Midbrain (tissue), 1 donor: ENCODE data around the gene MTUS2.
"Not testable (repeated sequence)": the region's sequence is repeated elsewhere in the genome, so short reads cannot be mapped to it uniquely, and the experiment has no call there.

Experiments
- DNase-seq: peaks from one replicate; lab custom pipeline; 2025; lab: John Stamatoyannopoulos, UW

The MTUS2 gene

DNA sequence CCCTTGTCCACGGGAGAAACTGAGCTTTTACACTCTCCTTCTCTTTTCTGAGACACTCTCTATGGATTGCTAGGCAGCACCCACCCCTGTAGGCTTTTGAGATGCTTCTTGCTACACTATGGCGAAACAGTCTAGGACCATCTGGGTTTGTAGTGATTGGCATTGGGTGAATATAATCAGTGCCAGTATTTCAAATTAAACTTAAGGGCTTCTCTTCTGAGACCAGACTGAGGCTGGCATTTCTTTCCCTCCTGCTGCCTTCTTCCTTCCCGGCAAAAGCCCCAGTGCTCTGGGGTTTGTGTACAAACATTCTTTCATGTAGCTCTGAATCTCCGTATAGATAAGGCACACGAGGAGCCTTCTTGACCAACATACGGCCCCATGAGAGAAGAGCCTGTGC, 498.6 kb downstream of the MTUS2 start:
- DNase-seq = no peak

DNA sequence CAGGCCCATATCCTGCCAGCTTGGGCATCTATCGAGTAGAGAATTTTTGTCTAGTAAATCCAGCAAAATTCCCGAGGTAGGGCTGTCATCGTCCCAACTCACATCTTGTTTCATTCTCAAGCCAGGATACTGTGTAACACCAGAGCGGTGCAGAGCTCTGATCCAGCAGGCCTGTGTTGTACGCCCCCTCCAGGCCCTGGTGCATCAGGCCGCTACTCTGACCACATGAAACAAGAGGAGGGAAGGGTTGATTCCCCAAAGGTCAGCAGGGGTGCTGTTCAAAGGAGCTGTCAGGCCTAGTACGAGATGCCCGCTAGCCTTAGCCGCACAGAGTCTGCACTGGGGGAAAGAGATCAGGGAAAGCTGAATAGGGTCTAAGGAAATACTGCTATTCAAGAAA, 499.3 kb downstream of the MTUS2 start:
- DNase-seq = no peak

DNA sequence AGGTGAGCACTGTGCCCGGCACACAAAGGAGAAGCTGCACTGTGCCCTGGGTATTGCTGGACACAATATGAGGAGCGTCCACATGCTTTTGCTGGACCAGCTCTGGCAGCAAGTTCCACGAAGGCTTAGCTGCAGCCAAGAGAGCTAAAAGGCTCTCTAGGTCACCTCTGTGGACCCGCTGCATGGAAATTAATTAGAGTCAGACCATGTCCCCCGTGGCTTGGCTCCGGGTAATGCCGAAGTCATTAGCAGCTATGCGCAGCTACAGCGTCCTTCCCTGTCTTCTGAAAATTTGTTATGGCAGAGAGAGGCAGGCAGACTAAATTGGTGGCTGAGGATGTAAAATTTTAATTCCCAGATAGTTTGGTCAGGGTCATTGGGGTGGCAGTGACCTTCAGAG, 503.8 kb downstream of the MTUS2 start:
- DNase-seq = no peak

DNA sequence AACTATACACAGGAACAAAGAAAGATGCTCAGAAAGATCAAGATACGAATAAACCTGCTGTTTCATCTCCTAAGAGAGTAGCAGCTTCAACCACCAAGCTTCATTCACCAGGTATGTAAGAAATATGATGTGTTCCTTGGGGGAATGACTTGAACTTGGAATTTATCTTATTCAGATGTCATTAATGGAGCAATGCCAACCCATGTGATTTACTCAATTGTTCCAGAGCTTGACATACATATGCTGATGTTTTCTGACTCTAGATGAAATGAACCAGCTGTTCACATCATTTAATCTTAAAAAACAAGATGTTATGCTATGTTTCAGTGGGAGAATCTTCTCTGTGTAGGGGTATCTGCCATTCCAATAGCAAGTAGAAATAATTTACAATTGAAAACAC, 504.5 kb downstream of the MTUS2 start:
- no peak for DNase-seq

DNA sequence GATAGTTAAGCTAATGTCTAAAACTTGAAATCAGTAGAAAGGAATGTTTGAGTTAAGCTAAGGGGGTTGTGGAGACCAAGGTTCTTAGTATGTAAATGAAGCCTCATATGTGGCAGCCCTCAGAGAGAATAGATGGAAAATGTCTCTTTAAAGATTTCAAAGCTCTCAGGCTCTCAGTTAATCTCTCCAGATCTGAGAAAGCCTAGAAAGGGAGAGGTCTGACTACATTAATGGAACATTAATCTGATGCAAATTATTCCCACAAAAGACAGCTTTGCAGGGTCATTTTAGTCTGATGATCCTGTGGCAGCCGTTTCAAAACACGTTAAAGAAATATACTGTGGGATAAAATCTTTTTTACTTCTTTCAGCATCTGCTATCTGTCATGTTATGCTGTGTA, 508.4 kb downstream of the MTUS2 start:
- no peak for DNase-seq

DNA sequence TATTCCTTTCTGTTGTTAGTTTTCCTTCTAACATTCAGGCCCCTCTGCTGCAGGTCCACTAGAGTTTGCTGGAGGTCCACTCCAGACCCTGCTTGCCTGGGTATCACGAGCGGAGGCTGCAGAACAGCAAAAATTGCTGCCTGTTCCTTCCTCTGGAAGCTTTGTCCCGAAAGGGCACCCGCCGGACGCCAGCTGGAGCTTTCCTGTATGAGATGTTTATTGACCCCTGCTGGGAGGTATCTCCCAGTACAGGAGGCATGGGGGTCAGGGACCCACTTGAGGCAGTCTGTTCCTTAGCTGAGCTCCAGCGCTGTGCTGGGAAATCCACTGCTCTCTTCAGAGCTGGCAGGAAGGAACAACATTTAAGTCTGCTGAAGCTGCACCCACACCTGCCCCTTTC, 516.2 kb downstream of the MTUS2 start:
- no peak for DNase-seq

DNA sequence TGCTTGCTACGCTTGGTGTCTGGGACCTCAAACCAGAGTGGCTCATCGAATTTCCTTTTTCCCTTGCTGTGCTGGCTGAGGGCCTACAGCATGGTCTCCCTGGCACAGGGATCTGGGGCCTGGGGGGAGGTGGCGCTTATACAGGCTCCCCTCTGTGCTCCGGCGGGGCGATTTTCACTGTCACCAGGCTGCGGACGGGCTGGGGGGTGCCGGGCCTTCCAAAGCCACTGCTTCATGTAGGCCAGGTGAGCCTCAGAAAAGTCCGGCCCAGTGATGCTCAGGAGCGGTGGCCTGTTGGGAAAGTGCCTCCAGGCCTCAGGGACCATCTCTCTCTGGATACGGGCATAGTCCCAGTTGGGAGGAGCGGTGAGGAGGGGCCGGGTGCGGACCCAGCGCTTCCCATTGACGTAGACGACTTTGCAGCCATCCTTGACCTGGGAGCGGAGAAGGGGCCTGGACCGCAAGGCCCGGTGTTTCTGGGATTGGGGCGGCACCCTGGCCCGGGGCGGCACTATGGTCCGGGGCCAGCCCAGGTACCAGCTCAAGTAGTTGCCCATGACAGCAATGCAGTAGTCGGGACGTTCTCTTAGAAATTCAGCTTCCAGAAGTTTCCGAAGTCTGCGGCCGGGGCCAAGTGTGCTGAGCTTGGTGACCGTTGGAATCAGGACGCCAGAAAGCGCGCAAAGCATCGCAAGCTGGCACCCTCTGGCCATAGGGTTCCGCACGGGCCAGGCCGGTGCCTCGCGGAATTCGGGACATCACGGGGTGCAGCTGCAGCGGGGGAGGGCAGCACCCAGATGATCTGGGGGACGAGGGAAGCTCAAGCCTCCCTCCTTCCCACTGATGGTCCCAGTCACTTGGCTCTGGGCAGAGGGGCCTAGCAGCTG, 519.5 kb downstream of the MTUS2 start:
- DNase-seq = no peak

DNA sequence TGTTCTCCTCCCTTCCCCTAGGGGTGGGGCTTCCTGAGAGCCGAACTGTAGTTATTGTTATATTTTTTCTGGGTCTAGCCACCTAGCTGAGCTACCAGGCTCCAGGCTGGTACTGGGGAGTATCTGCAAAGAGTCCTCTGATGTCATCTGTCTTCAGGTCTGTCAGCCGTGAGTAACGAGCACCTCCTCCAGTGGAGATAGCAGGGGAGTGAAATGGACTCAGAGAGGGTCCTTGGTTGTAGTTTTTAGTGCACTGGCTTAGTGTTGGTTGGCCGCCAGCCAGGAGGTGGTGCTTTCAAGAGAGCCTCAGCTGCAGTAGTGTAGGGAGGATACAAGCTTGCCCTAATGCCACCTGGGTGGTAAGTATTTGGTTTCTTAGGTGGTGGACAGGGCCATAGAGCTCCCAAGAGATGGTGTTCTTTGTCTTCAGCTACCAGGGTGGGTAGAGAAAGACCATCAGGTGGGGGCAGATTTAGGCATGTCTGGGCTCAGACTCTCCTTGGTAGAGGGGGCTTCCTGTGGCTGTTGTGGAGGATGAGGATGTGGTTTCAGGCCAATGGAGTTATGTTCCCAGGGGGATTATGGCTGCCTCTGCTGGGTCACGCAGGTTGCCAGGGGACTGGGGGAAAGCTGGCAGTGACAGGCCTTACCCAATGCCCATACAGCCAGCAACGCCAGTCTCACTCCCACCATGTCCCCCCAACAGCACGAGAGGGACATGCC, 525.9 kb downstream of the MTUS2 start:
- DNase-seq = not testable (repeated sequence)

DNA sequence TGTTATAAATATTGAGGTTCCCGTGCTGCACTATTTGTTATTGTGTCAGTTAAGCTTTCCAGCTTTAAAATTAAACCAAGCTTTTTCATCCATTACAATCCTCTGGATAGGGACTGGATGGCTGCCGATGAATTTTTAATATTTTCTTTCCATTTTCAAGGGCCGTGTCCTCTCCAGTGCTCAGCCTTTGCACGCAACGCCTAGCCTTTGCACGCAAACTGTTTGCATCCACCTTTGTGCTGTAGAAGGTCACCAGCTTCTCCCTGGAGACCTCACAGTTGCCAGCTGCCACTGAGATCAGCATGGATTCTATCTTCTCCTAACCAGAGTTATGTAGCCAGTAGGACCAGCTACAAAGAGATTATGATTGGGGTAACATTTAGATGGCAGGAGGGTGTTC, 534.9 kb downstream of the MTUS2 start:
- no peak for DNase-seq

DNA sequence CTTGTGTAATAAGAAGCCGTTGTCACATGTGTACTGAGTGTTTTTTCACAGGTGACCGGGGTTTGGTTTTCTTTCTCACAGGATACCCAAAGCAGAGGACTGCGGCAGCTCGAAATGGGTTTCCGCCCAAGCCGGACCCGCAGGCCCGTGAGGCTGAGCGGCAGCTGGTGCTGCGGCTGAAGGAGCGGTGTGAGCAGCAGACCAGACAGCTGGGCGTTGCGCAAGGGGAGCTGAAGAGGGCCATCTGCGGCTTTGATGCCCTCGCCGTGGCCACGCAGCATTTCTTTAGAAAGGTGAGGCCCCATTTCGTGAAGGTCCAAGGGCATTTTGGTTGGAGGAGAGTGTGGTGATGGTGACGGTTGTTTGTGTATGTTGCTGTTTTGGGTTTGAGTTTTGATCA, 539.0 kb downstream of the MTUS2 start:
- DNase-seq = no peak

DNA sequence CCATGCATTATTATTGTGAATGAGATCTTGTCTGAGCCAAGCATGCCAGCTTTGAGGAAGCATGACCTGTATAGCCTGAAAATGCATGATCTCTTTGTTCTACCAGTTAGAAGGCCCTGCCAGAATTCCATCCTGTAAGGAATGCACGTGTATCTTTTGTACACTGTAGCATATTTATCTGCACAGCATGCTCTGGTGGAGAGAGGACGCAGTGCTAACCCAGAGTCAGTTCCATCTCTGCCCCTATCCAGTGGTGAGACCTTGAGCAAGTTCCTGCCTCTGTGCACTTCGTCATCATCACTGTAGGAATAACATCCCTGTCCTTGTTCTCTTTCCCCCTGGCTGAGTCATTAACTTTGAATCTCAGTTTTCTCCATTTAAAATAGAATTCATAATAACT, 541.6 kb downstream of the MTUS2 start:
- DNase-seq = no peak

DNA sequence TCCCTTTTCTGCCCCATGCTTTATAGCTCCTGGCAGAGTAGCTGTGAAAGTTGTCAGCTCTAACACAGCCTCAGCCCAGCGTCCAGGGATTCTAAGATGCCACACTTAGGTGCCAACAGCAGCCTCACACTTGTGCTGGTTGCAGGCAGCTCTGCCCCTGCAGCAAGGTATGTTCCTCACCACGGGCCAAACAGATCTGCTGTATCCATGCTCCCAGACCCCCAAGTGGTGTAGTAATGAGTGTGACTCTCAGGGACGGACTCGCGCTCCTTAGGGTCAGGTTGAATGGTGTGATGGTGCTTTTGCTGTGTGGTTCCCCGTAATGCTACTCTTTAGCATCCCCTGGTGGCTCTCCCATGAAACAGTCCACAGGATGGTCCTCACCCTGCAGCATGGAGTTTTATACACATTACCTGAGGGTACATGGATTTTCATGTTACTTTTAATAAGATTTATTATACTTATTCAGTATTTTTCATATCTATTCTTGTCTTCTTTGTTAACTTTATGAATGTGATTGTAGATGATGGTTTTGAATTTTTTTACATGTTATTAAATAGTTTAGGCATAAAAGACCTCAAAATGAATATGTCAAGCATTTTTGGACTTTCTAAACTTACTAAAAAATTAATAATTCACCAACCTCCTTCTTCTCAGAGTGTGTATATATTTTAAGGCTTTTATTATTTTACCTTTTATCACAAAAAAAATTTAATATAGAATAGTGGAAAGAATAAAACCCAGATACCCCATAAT, 542.9 kb downstream of the MTUS2 start:
- peak; percentile 59 for DNase-seq

DNA sequence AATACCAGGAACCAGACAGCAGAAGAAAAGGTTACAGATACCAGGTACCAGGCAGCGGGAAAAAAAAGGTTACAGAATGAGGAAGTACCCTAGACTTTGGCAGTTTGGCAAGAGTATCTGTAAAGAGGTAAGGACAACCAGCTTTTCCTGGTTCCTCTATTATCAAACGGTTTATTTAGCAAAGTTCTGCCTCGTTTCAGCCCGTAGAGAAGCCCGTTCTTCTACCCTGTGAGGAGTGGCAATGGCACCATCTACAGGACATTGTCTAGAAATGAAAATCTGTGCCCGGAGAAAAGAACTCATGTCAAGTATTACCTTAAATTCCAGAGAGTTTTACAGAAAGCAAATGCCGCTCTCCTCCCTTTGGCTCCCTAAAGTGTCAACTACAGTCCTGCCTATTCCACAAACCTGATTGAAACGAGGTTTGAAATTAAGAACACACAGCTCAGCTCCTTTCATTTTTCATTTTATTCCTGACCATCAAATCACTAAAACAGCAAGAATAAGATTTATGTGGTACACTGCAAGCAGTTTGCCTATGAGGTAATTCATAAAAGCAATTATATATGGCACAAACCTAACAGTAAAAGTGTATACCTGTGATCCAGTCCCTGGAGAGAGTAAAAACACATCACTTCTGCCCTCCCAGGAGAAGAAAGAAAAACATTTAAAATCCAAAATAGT, 549.1 kb downstream of the MTUS2 start:
- DNase-seq = peak; percentile 21

DNA sequence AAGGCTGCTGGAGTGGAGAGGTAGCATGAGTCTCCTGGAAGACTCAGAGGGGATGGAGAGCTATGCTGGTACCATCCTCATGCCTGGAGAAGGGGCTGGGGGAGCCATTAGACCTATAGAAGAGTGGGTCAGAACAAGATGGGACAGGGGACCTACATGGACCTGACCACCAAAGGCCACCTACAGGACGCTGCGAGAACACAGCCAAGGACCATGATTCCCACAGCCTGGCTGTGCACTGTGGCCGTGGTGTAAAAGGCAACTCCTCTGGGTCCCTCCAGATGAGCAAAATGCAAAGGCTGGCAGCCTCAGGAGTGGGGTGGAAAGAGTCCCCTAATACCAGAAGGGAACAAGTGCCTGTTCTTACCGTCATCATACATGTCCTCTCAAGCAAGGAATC, 559.1 kb downstream of the MTUS2 start:
- DNase-seq = no peak

DNA sequence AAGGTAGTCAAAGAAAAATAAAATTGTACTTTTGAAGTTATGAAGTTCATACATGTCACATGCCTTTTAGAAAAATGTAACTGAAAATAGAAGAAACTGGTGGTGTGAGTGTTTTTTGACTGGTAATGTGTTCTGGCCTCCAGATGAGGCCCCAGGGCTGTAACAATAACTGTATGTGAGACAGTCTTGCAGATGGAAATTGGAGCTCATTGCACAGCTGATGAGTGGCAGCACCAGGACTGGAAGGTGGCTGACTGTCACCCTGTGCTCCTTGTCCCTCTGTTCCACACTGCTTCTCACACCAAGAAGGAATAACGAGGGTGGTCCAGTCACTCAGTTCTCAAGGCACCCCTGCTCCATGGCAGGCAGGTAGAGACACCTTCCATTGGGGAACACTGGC, 559.7 kb downstream of the MTUS2 start:
- DNase-seq = no peak

DNA sequence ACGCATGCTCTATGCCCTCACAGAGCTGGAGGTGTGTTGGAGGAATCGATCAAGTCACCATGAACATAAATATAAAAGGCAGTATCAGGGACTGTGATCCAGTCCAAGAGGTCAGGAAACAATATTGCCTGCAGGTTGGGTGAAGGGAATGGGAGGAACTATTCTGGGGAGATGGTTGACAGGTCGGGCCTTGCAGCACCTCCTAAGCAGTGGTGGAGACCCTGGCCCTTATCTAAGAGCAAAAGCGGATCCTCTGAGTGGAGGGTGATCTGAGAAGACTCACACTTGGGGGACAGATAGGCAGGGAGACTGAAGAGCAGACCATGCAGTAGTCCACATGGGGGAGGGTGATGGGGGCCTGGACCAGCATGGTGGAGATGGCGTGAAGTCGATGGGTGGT, 561.9 kb downstream of the MTUS2 start:
- DNase-seq = no peak

DNA sequence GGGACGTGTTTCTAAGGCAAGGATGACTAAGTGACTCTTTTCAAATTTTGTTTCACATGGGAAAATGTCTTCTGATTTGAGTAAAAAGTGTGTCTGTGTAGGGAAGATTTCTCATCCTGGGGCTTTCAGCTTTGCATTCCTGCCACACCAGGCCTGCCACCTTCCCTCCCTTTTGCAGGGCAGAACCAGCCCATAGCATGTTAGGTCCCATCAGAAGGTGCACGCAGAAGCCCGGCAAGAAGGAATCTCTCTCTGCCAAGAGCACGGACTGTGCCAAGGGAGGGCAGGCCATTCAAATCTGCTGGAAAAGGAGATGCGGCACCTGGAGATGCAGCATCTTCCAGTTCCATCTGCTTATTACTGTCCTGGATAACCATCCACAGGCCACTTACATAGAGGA, 563.3 kb downstream of the MTUS2 start:
- DNase-seq = no peak

DNA sequence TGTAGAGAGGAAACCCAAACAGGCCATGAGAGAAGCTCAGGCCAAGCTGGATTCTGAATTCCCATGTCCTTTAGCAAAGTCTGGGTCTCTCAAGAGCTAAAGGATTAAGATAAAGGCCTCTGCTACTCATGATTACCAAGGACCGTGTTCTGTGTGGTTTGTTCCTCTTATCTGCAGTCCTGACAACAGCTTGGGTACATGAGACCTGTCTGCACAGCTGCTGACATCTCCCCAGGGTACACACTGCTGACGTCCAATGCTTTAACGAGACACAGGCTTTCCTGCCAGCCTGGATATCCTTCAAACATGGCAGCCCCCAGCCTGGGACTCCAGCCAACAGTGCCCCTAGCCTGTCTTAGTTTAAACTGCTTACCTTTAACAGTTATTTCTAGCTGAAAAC, 564.3 kb downstream of the MTUS2 start:
- DNase-seq = no peak

DNA sequence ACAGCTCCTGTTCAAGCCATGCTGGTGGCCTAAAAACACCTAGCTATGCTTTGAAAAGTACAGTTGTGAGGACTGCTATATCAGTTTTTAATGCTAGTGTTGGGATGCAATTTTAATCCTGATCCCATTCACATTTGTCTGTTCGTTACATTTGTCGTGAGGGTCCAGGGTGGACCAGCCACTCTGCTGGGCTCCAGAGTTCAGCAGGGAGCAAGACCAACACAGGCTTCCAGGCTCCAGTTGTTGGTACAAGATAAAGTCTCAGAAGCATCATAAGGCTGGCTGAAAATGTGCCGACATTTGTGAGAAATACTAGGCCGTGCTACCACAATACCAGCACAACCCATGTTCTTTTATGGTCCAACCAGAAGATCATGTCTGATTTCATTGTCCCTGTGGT, 564.7 kb downstream of the MTUS2 start:
- no peak for DNase-seq

DNA sequence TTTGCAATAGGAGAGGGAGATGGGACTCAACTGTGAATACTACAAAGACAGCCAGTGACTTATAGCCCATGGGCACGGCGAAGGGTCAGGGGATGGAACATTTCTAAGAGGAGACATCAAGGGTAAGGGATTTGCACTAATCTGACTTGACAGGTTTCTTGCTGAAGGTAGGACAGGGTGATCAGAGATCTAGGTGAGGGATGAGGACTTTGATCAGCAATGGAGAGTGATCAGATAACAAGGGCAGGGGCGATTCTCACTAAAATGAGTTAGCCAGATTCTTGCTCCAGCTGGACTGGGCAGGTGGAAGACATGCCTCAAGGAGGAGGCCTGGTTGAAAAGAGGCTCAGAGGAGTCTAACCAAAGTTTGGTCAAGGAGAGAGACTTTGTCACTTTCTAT, 566.1 kb downstream of the MTUS2 start:
- DNase-seq = no peak

DNA sequence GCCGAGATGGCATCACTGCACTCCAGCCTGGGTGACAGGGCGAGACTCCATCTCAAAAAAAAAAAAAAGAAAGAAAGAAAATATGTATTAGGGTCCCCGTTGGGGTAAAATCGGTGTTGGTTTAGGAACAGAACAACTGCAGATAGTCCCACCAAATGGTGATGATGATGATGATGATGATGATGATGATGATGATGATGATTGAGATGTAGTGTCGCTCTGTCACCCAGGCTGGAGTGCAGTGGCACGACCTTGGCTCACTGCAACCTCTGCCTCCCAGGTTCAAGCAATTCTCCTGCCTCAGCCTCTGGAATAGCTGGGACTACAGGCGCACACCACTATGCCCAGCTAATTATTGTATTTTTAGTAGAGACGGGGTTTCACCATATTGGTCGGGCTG, 570.5 kb downstream of the MTUS2 start:
- not testable (repeated sequence) for DNase-seq

DNA sequence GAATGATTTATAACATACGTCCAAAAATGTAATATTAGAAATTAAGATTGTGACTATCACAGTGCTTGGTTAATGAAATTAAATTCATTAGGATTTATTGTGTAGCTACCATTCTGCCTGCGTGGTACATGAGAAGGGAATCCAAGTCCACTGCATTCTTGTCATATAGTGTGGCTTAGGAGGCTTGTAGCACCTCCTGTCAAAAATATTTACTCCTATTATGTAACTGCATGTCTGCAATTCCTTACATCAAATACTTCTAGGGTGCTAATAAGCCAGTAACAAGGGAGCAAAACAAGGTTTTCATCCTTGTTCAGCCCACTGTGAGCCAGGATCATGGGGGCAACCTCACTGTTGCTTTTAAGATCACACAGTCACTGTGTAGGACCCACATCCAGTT, 576.3 kb downstream of the MTUS2 start:
- no peak for DNase-seq
